B cell (primary cell): ENCODE data around the gene TLE3. TPM values are rescaled to one million over a fixed set of nuclear protein-coding genes. Genes with fewer than 3 reads are reported as not detected.
A peak's percentile ranks its signal among the peaks of the same experiment; 100 is the strongest.

Experiments used
- ATAC-seq: fragments of 200-7000 bp; cut with Tn5 transposase; one replicate; pipeline ENCODE4 v1.10.0; 2021; ENCODE audit warnings: low read depth, mild to moderate bottlenecking, moderate number of reproducible peaks, moderate library complexity
- CTCF ChIA-PET: fragments of 350-600 bp; sonication (Branson Sonifier 250); formaldehyde crosslinking; loops from one replicate; lab custom pipeline; 2021; ENCODE audit warnings: antibody characterized with exemption, inconsistent platforms; lab: Charles Lee
- POLR2A ChIA-PET: fragments of 350-600 bp; sonication (Branson Sonifier 250); formaldehyde crosslinking; loops from one replicate; lab custom pipeline; 2021; ENCODE audit warnings: antibody characterized with exemption; lab: Charles Lee
- DNase-seq: peaks from one replicate; pipeline ENCODE4 v3.0.0; 2013
- H2AFZ ChIP-seq: 2 replicates; pipeline ENCODE4 v1.6.1; 2012; ENCODE audit warnings: mild to moderate bottlenecking, low read depth, low read length; ENCODE audit not compliant: insufficient read depth, poor library complexity, severe bottlenecking
- H3K27ac ChIP-seq, 2 donors: 1 replicate in 1 of 2; 2 replicates in 1 of 2; pipeline ENCODE4 v1.5.1; 2012 to 2013; ENCODE audit warnings: low read length in 2 of 2, mild to moderate bottlenecking in 2 of 2, moderate library complexity in 1 of 2
- H3K27me3 ChIP-seq, 4 experiments: fragments of 200-600 bp in 1 of 4; sonication (generic) in 1 of 4; replicated peaks in 1 of 4; 1 replicate in 2 of 4; 2 replicates in 2 of 4; pipeline versions ENCODE4 v1.6.1 to v1.7.0; 2013 to 2016; ENCODE audit warnings: low read length in 3 of 4, mild to moderate bottlenecking in 2 of 4, mixed read lengths in 1 of 4, moderate library complexity in 1 of 4; ENCODE audit not compliant: insufficient read depth in 4 of 4, control insufficient read depth in 3 of 4; ENCODE audit errors: control extremely low read depth in 1 of 4
- H3K36me3 ChIP-seq, 2 experiments: replicated peaks in 1 of 2; 1 replicate in 1 of 2; 2 replicates in 1 of 2; pipeline versions ENCODE4 v1.6.1 to v1.7.1; 2013; ENCODE audit warnings: low read length in 1 of 2; ENCODE audit not compliant: insufficient read depth in 2 of 2, control insufficient read depth in 1 of 2; ENCODE audit errors: control extremely low read depth in 1 of 2, extremely low read depth in 1 of 2
- H3K4me1 ChIP-seq, 2 donors: fragments of 200-600 bp in 1 of 2; sonication (generic) in 1 of 2; 1 replicate in 1 of 2; 2 replicates in 1 of 2; pipeline versions ENCODE4 v1.5.1 to v1.6.1; 2013 to 2017; ENCODE audit warnings: low read length in 2 of 2; ENCODE audit not compliant: control insufficient read depth in 2 of 2, insufficient read depth in 2 of 2
- H3K4me2 ChIP-seq: replicated peaks from 2 replicates; pipeline ENCODE3; 2012; ENCODE audit warnings: mild to moderate bottlenecking, low read depth, low read length; ENCODE audit not compliant: poor library complexity, severe bottlenecking
- H3K4me3 ChIP-seq, 5 experiments: fragments of 200-600 bp in 1 of 5; sonication (generic) in 1 of 5; 1 replicate in 3 of 5; 2 replicates in 2 of 5; pipeline versions ENCODE4 v1.5.1 to v1.7.0; 2011 to 2016; ENCODE audit warnings: low read length in 4 of 5, mild to moderate bottlenecking in 4 of 5, low read depth in 2 of 5, control low read depth in 1 of 5, moderate library complexity in 1 of 5; ENCODE audit not compliant: insufficient read depth in 1 of 5; ENCODE audit errors: control extremely low read depth in 1 of 5, extremely low read depth in 1 of 5
- H3K79me2 ChIP-seq: fragments of 200-600 bp; sonication (generic); one replicate; pipeline ENCODE4 v1.6.0; 2016; ENCODE audit warnings: low read length; ENCODE audit not compliant: control insufficient read depth, insufficient read depth
- H3K9ac ChIP-seq: fragments of 200-600 bp; sonication (generic); 2 replicates; pipeline ENCODE4 v1.6.1; 2017; ENCODE audit warnings: mild to moderate bottlenecking, low read length, moderate library complexity
- H3K9me3 ChIP-seq, 3 donors: one replicate each; pipeline versions ENCODE4 v1.6.1 to v1.7.1; 2013; ENCODE audit warnings: low read length in 2 of 3; ENCODE audit not compliant: control insufficient read depth in 2 of 3, insufficient read depth in 1 of 3; ENCODE audit errors: control extremely low read depth in 1 of 3
- H4K20me1 ChIP-seq: 2 replicates; pipeline ENCODE4 v1.6.0; 2012; ENCODE audit warnings: mild to moderate bottlenecking, low read length; ENCODE audit not compliant: insufficient read depth, control insufficient read depth, poor library complexity, severe bottlenecking
- H3K27ac Mint-ChIP-seq: one replicate; pipeline ENCODE4 v1.8.0; 2021; ENCODE audit warnings: mixed read lengths
- H3K27me3 Mint-ChIP-seq: one replicate; pipeline ENCODE4 v1.8.0; 2021; ENCODE audit warnings: mixed read lengths
- H3K4me1 Mint-ChIP-seq: one replicate; pipeline ENCODE4 v1.8.0; 2021; ENCODE audit warnings: mixed read lengths
- H3K4me3 Mint-ChIP-seq: one replicate; pipeline ENCODE4 v1.8.0; 2021; ENCODE audit warnings: mixed read lengths
- H3K9me3 Mint-ChIP-seq: one replicate; pipeline ENCODE4 v1.8.0; 2022; ENCODE audit warnings: mixed read lengths; ENCODE audit not compliant: insufficient read depth
- EZH2 ChIP-seq: IDR thresholded peaks from 2 replicates; pipeline ENCODE4 v1.6.1; 2012; ENCODE audit warnings: borderline replicate concordance, low read depth, mild to moderate bottlenecking, moderate library complexity, low read length; ENCODE audit not compliant: insufficient read depth, poor library complexity, severe bottlenecking
- WGBS: methylation state at CpG from one replicate; pipeline ENCODE4 v1.1.5; 2013; ENCODE audit warnings: missing lambda C conversion rate; ENCODE audit not compliant: insufficient coverage; 5-methylcytosine and 5-hydroxymethylcytosine counted together
- intact Hi-C: fragments of 100-400 bp; cut with micrococcal nuclease; formaldehyde crosslinking; loops from one replicate; pipeline ENCODE4 v1.10.0; 2022
- polyA plus RNA-seq: library from polyadenylated mRNA; depleted of rRNA; stranded (reverse); fragments of >200 nt; gene quantifications from 2 replicates; pipeline ENCODE4 v1.2.3, GENCODE V29; 2012
- total RNA-seq, 2 donors: library from RNA; stranded (reverse); fragments of 120-200 nt in 1 of 2; gene quantifications; 1 replicate in 1 of 2; 2 replicates in 1 of 2; pipeline versions ENCODE4 v1.2.3 to v1.2.4, GENCODE V29; 2013 to 2022
- TF ChIP-seq, protein P1 (sequence below): fragments of 200-600 bp; IDR thresholded peaks from one replicate; pipeline ENCODE4 v1.8.0; 2022; ENCODE audit warnings: antibody characterized with exemption, mild to moderate bottlenecking

TLE3 gene
- total and polyA plus RNA-seq, 2 donors (not counting 1 experiment from before 2014, with no cell fraction given): 187 to 278 TPM

DNA sequence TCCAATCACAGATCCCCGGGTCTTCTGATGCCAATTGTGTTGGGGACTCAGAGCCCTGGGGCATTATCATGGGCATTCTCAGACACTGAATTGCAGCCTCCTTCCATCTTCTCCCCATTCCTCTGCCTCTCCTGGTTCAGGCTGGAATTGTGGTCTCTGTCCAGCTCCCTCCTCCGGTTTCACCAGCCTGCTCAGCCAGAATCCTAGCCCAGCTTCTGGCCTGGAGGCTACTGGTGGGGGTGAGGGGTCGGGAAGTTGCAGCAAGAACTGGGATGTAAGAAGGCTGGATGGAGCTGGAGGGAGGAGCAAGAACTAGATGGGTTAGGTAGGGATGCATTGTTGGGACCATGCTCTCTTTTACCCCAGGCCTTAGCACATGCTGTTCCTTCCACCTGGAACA lies 53.5 kb downstream of the TLE3 start:
- no peaks in the 10 kb centered on the region for H3K27me3 Mint-ChIP-seq
- H3K79me2 ChIP-seq: no peaks in the 10 kb centered on the region
- TF ChIP-seq EZH2: no peak
- TF ChIP-seq, protein P1, sequence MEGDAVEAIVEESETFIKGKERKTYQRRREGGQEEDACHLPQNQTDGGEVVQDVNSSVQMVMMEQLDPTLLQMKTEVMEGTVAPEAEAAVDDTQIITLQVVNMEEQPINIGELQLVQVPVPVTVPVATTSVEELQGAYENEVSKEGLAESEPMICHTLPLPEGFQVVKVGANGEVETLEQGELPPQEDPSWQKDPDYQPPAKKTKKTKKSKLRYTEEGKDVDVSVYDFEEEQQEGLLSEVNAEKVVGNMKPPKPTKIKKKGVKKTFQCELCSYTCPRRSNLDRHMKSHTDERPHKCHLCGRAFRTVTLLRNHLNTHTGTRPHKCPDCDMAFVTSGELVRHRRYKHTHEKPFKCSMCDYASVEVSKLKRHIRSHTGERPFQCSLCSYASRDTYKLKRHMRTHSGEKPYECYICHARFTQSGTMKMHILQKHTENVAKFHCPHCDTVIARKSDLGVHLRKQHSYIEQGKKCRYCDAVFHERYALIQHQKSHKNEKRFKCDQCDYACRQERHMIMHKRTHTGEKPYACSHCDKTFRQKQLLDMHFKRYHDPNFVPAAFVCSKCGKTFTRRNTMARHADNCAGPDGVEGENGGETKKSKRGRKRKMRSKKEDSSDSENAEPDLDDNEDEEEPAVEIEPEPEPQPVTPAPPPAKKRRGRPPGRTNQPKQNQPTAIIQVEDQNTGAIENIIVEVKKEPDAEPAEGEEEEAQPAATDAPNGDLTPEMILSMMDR: no peak
- CTCF ChIA-PET: no interaction called here
- H3K27ac ChIP-seq: no peak overlapping the region
- H3K36me3 ChIP-seq: peaks cover 0 to 25% of the 10 kb centered on the region in 2 experiments
- no peaks in the 10 kb centered on the region for H3K9me3 Mint-ChIP-seq
- no peak overlapping the region for H3K4me2 ChIP-seq
- H3K27me3 ChIP-seq: no peaks in the 10 kb centered on the region
- H3K4me1 Mint-ChIP-seq: peaks cover 29% of the 10 kb centered on the region
- H3K4me1 ChIP-seq: peaks cover 0 to 9% of the 10 kb centered on the region in 2 donors
- intact Hi-C loops: no loop called here
- POLR2A ChIA-PET: interaction anchor here (0.9 kb wide), 1 partner anchor 162 kb away, joined by 3 read pairs; no protein-coding TSS in a partner anchor
- DNase-seq (no peak), ATAC-seq (no peak)
- peak overlapping the region; percentile 15 for H3K27ac Mint-ChIP-seq
- no peak overlapping the region for H3K9ac ChIP-seq
- no peak overlapping the region for H3K4me3 Mint-ChIP-seq
- H2AFZ ChIP-seq: no peak overlapping the region
- H3K4me3 ChIP-seq: no peak overlapping the region
- WGBS: 94% methylated on average over 2 of the region's 3 CpGs
- no peaks in the 10 kb centered on the region for H3K9me3 ChIP-seq
- H4K20me1 ChIP-seq: no peaks in the 10 kb centered on the region

- H3K27me3 Mint-ChIP-seq: no peaks in the 10 kb centered on the region
- Histone ChIP-seq H4K20me1 (no peaks in the 10 kb centered on the region), H3K36me3 (peaks cover 0 to 20% of the 10 kb centered on the region in 2 experiments), H3K9ac (no peak overlapping the region), H3K27ac (no peak overlapping the region), H3K9me3 (no peaks in the 10 kb centered on the region), H3K4me2 (no peak overlapping the region), H3K27me3 (no peaks in the 10 kb centered on the region), H3K4me1 (peaks cover 0 to 9% of the 10 kb centered on the region in 2 donors), H3K4me3 (no peak overlapping the region), H3K79me2 (no peaks in the 10 kb centered on the region), H2AFZ (no peak overlapping the region)
- no peak overlapping the region for H3K4me3 Mint-ChIP-seq
- ATAC-seq (no peak), DNase-seq (no peak)
- intact Hi-C loops: no loop called here
- ChIA-PET CTCF (no interaction called here), POLR2A (no interaction called here)
- H3K27ac Mint-ChIP-seq: peak overlapping the region; percentile 15
- WGBS: no CpG with 5 or more reads among the region's 1 CpG
- TF ChIP-seq EZH2: no peak
- TF ChIP-seq, protein P1: no peak
- no peaks in the 10 kb centered on the region for H3K9me3 Mint-ChIP-seq
- H3K4me1 Mint-ChIP-seq: peaks cover 33% of the 10 kb centered on the region
Observed at GRCh38 chr15:70043590-70043989, 54.1 kb downstream of the TLE3 start.
